Measurements from ENCODE around the gene ASTL. TPM values are rescaled to one million over a fixed set of nuclear protein-coding genes. Genes with fewer than 3 reads are reported as not detected.

ASTL gene
- total and polyA plus RNA-seq, 9 of the 15 experiments (the other 6 are each of a cell fraction or from before 2014, with no cell fraction given): not detected

DNA sequence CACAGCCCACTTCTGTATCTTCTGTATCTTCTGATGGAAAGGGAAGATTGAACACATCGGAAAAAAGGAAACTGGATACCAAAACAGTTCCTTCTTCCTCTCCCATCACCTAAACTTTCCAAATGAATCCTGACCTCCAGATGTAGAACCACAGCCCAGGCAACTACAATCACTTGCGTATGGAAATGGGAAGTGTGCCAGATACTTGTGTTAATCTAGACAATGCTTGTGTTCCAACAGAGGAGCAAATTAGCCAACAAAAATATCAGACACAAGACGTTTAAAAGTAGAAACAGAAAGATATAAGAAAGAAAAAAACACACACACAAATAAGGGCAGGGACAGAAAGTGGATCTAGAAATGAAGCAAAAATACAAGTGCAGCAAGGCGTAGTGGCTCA, 38.4 kb upstream of the ASTL start:
- in situ Hi-C loops (cut with MboI): no loop called here
- no peak overlapping the region for H3K4me3 ChIP-seq
- intact Hi-C loops (cut with micrococcal nuclease): no loop called here
- H2AFZ ChIP-seq (ENCODE audit: low read depth, low read length): no peak overlapping the region
- no peaks in the 10 kb centered on the region for H3K9me3 ChIP-seq (replicated peaks; ENCODE audit: control insufficient read depth, insufficient read depth, low read depth, low read length)
- H3K9ac ChIP-seq (ENCODE audit: insufficient read depth in 1 of 2, low read depth in 2 of 2, low read length in 2 of 2): no peak overlapping the region
- H3K27me3 ChIP-seq (ENCODE audit: control insufficient read depth in 2 of 2, insufficient read depth in 2 of 2, low read length in 2 of 2): peaks cover 3 to 4% of the 10 kb centered on the region in 2 experiments; a peak in 3 of 5 replicates
- no peaks in the 10 kb centered on the region for H3K36me3 ChIP-seq (ENCODE audit: control insufficient read depth, insufficient read depth, low read length)
- POLR2A ChIA-PET: no interaction called here
- peak; percentile 48; the same call in 1 of the 2 replicates for TF ChIP-seq NFIC (IDR thresholded peaks at IDR 0.05)
- no peak for TF ChIP-seq ATF3 (IDR thresholded peaks at IDR 0.05)
- no peak for TF ChIP-seq ATF3 (CRISPR knock-in tag; conservative IDR thresholded peaks at IDR 0.05)
- FAIRE-seq (peak; percentile 44), ATAC-seq (no peak), DNase-seq (ENCODE audit: extremely low read depth in 1 of 4, low spot score in 3 of 4) (no peak)
- H3K4me2 ChIP-seq (ENCODE audit: insufficient read depth, low read length): no peak overlapping the region
- no peaks in the 10 kb centered on the region for H3K79me2 ChIP-seq (ENCODE audit: control insufficient read depth, insufficient read depth, low read length)
- no peaks in the 10 kb centered on the region for H3K9me1 ChIP-seq (ENCODE audit: control insufficient read depth, insufficient read depth, low read length)
- H3K4me1 ChIP-seq (replicated peaks in 1 of 2; ENCODE audit: control insufficient read depth in 2 of 2, insufficient read depth in 2 of 2, low read length in 2 of 2): peaks cover 3 to 6% of the 10 kb centered on the region in 2 experiments; a peak in 4 of 5 replicates
- no peaks in the 10 kb centered on the region; the same call in 1 of the 2 replicates for H4K20me1 ChIP-seq (replicated peaks; ENCODE audit: control insufficient read depth, insufficient read depth, low read length)
- H3K27ac ChIP-seq (ENCODE audit: extremely low read depth, low read depth, low read length): no peak overlapping the region
- WGBS (ENCODE audit: insufficient coverage, low coverage, missing lambda C conversion rate): 27% methylated on average over 4 of the region's 4 CpGs
- no TSS peak for BruUV-seq (replicated peaks)
- CTCF ChIA-PET (ENCODE audit: low intra/inter-chr PET ratio): no interaction called here

- ChIA-PET CTCF (ENCODE audit: low intra/inter-chr PET ratio) (no interaction called here), POLR2A (no interaction called here)
- Histone ChIP-seq H3K27me3 (ENCODE audit: control insufficient read depth in 2 of 2, insufficient read depth in 2 of 2, low read length in 2 of 2) (peaks cover 3 to 4% of the 10 kb centered on the region in 2 experiments; a peak in 3 of 5 replicates), H3K79me2 (ENCODE audit: control insufficient read depth, insufficient read depth, low read length) (no peaks in the 10 kb centered on the region), H3K4me2 (ENCODE audit: insufficient read depth, low read length) (no peak overlapping the region), H3K4me1 (replicated peaks in 1 of 2; ENCODE audit: control insufficient read depth in 2 of 2, insufficient read depth in 2 of 2, low read length in 2 of 2) (peaks cover 4 to 6% of the 10 kb centered on the region in 2 experiments; a peak in 4 of 5 replicates), H3K27ac (ENCODE audit: extremely low read depth, low read depth, low read length) (no peak overlapping the region), H3K4me3 (no peak overlapping the region), H4K20me1 (replicated peaks; ENCODE audit: control insufficient read depth, insufficient read depth, low read length) (no peaks in the 10 kb centered on the region; the same call in 1 of the 2 replicates), H2AFZ (ENCODE audit: low read depth, low read length) (no peak overlapping the region), H3K36me3 (ENCODE audit: control insufficient read depth, insufficient read depth, low read length) (no peaks in the 10 kb centered on the region), H3K9me1 (ENCODE audit: control insufficient read depth, insufficient read depth, low read length) (no peaks in the 10 kb centered on the region), H3K9ac (ENCODE audit: insufficient read depth in 1 of 2, low read depth in 2 of 2, low read length in 2 of 2) (no peak overlapping the region), H3K9me3 (replicated peaks; ENCODE audit: control insufficient read depth, insufficient read depth, low read depth, low read length) (no peaks in the 10 kb centered on the region)
- WGBS (ENCODE audit: insufficient coverage, low coverage, missing lambda C conversion rate): 20% methylated on average over 6 of the region's 6 CpGs
- TF ChIP-seq NR2C2 (CRISPR knock-in tag; IDR thresholded peaks at IDR 0.05) (no peak), NR2C2 (tag; IDR thresholded peaks at IDR 0.05) (no peak), CEBPB (tag; IDR thresholded peaks at IDR 0.05) (no peak), ZBTB2 (IDR thresholded peaks at IDR 0.05) (no peak), NRF1 (conservative IDR thresholded peaks at IDR 0.05 in 1 of 2, IDR thresholded peaks at IDR 0.05 in 1 of 2) (no peak), ARNT (IDR thresholded peaks at IDR 0.05) (no peak)
- in situ Hi-C loops (cut with MboI): no loop called here
- DNase-seq (ENCODE audit: extremely low read depth in 1 of 4, low spot score in 3 of 4) (no peak), ATAC-seq (no peak), FAIRE-seq (no peak)
- intact Hi-C loops (cut with micrococcal nuclease): loop anchor here (2.0 kb wide), 1 partner anchor 91 kb away; the partner anchor contains the start of gene CIAO1
- no TSS peak for BruUV-seq (replicated peaks)
These were observed 37.6 kb upstream of the ASTL start for GRCh38 chr2:96175951-96176350.
